ENCODE data around the gene NDUFS8.

Gene NDUFS8

GRCh38 chr11:68080860-68081259 lies 50.4 kb downstream of the NDUFS8 start:
- no peak for TF ChIP-seq EGR1 (IDR thresholded peaks at IDR 0.05)
- no peak for TF ChIP-seq CEBPB (IDR thresholded peaks at IDR 0.05)
- TF ChIP-seq, protein P1, sequence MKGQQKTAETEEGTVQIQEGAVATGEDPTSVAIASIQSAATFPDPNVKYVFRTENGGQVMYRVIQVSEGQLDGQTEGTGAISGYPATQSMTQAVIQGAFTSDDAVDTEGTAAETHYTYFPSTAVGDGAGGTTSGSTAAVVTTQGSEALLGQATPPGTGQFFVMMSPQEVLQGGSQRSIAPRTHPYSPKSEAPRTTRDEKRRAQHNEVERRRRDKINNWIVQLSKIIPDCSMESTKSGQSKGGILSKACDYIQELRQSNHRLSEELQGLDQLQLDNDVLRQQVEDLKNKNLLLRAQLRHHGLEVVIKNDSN (IDR thresholded peaks at IDR 0.05) = no peak
- TF ChIP-seq CREB1 (IDR thresholded peaks at IDR 0.05; ENCODE audit: low read depth) = no peak
- TF ChIP-seq MAX (IDR thresholded peaks at IDR 0.05) = no peak
- TF ChIP-seq RAD21 (IDR thresholded peaks at IDR 0.05; ENCODE audit: low read depth) = no peak
- TF ChIP-seq EP300 (IDR thresholded peaks at IDR 0.05; ENCODE audit: borderline replicate concordance) = no peak
- TF ChIP-seq NFIC (IDR thresholded peaks at IDR 0.05) = no peak
- TF ChIP-seq TAF1 (IDR thresholded peaks at IDR 0.05; ENCODE audit: low read depth) = no peak
- no peak for TF ChIP-seq FOXM1 (IDR thresholded peaks at IDR 0.05; ENCODE audit: borderline replicate concordance, low read depth)
- no peak for TF ChIP-seq YY1 (IDR thresholded peaks at IDR 0.05; ENCODE audit: low read depth)
- no peak for TF ChIP-seq ZBTB7A (IDR thresholded peaks at IDR 0.05; ENCODE audit: low read depth)
- TF ChIP-seq REST (IDR thresholded peaks at IDR 0.05; ENCODE audit: low read depth) = no peak
- TF ChIP-seq TEAD4 (IDR thresholded peaks at IDR 0.05) = no peak
- TF ChIP-seq TCF12 (IDR thresholded peaks at IDR 0.05; ENCODE audit: low read depth) = no peak

DNA sequence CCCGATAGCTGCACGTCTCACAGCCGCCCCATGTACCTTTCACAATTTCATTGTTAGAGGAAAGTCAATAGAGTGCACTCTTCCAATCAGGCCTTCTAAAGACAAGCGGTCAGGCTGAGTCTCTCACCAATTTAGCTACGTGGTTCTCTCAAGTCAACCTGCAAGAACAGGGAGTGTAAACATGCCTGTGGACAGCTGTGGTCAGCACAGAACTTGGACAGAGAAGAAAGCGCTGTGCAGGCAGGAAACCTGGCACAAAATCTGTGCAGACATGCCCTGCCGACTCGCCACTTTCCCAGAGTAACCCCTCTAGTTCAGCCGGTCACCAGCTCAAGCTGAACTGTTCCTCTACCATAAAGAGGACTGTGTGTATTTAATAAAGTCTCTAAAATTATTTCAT lies 51.2 kb downstream of the NDUFS8 start:
- TF ChIP-seq, protein P1 (IDR thresholded peaks at IDR 0.05) = no peak
- TF ChIP-seq TEAD4 (IDR thresholded peaks at IDR 0.05) (no peak), EP300 (IDR thresholded peaks at IDR 0.05; ENCODE audit: borderline replicate concordance) (no peak), YY1 (IDR thresholded peaks at IDR 0.05; ENCODE audit: low read depth) (no peak), TAF1 (IDR thresholded peaks at IDR 0.05; ENCODE audit: low read depth) (no peak), CREB1 (IDR thresholded peaks at IDR 0.05; ENCODE audit: low read depth) (no peak), CEBPB (IDR thresholded peaks at IDR 0.05) (no peak)

- no peak for TF ChIP-seq TEAD4 (IDR thresholded peaks at IDR 0.05)
- no peak for TF ChIP-seq RAD21 (IDR thresholded peaks at IDR 0.05; ENCODE audit: low read depth)
- no peak for TF ChIP-seq MAX (IDR thresholded peaks at IDR 0.05)
- no peak for TF ChIP-seq EGR1 (IDR thresholded peaks at IDR 0.05)
- no peak for TF ChIP-seq FOXM1 (IDR thresholded peaks at IDR 0.05; ENCODE audit: borderline replicate concordance, low read depth)
- no peak for TF ChIP-seq YY1 (IDR thresholded peaks at IDR 0.05; ENCODE audit: low read depth)
- TF ChIP-seq EP300 (IDR thresholded peaks at IDR 0.05; ENCODE audit: borderline replicate concordance) = no peak
- TF ChIP-seq CREB1 (IDR thresholded peaks at IDR 0.05; ENCODE audit: low read depth) = no peak
- no peak for TF ChIP-seq CEBPB (IDR thresholded peaks at IDR 0.05)
- TF ChIP-seq, protein P1 (IDR thresholded peaks at IDR 0.05) = no peak
Observed at GRCh38 chr11:68082481-68082880, 52.0 kb downstream of the NDUFS8 start.

GRCh38 chr11:68083517-68083916 lies 53.0 kb downstream of the NDUFS8 start:
- no peak for TF ChIP-seq EGR1 (IDR thresholded peaks at IDR 0.05)
- no peak for TF ChIP-seq TAF1 (IDR thresholded peaks at IDR 0.05; ENCODE audit: low read depth)
- no peak for TF ChIP-seq CREB1 (IDR thresholded peaks at IDR 0.05; ENCODE audit: low read depth)
- TF ChIP-seq REST (IDR thresholded peaks at IDR 0.05; ENCODE audit: low read depth) = no peak
- TF ChIP-seq TEAD4 (IDR thresholded peaks at IDR 0.05) = no peak
- TF ChIP-seq TCF12 (IDR thresholded peaks at IDR 0.05; ENCODE audit: low read depth) = no peak
